ENCODE measurements around the gene SEM1.
A peak's percentile ranks its signal among the peaks of the same experiment; 100 is the strongest.
"Not testable (repeated sequence)": the region's sequence is repeated elsewhere in the genome, so short reads cannot be mapped to it uniquely, and the experiment has no call there.

SEM1 gene

DNA sequence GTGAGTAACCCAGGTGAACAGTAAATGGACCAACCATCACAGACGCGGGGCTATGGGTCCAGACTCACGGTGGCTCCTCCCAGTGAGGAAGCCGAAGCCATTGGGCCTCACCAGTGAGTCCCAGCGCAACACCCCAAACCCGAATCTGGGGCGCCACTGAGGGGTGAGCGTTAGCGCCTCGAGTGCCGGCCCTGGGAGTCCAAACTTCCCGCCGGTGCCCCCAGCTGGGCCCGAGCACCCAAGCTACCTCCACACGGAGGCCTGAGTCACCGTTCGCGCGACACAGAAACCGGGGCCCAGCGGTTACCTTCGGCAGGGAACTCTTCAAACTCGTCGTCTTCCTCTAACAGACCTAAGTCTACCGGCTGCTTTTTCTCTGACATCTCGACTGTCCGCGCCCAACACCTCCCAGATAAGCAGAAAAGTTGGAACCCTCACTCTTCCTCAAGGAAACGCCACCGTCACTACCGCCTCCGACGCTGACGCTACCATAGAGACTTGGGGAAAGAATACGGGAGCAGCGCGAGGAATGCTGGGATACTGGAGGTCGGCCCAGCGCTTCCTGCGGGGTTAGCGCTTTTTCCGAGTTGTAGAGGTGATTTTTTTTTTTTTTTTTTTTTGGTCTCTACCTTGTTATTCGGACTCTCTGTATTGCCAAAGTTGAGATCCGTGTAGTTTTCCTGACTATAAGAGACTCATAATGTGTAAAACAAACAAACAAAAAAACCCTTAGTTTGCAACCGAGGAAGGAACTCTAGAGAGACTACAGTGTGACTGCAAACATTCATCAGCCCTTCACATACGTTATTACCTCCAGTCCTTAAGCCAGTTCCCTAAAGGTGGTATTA lies at the start of gene SEM1:
Gene SEM1, minus strand, starts transcription at position 466 of the 848 bp plus-strand sequence. Its CDS starts 83 bp downstream, at position 383.
- peak; percentile 86 for DNase-seq (ENCODE audit: low read depth)

DNA sequence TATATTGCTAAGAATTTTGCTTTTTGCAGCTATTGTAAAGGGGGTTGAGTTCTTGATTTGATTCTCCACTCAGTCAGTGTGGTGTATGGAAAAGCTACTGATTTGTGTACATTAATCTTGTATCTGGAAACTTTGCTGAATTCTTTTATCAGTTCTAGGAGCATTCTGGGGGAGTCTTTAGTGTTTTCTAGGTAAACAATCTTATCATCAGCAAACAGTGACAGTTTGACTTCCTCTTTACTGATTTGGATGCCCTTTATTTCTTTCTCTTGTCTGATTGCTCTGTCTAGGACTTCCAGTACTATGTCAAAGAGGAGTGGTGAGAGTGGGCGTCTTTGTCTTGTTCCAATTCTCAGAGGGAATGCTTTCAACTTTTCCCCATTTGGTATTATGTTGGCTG lies 48.2 kb upstream of the SEM1 start:
- DNase-seq (ENCODE audit: low read depth) = not testable (repeated sequence)

DNA sequence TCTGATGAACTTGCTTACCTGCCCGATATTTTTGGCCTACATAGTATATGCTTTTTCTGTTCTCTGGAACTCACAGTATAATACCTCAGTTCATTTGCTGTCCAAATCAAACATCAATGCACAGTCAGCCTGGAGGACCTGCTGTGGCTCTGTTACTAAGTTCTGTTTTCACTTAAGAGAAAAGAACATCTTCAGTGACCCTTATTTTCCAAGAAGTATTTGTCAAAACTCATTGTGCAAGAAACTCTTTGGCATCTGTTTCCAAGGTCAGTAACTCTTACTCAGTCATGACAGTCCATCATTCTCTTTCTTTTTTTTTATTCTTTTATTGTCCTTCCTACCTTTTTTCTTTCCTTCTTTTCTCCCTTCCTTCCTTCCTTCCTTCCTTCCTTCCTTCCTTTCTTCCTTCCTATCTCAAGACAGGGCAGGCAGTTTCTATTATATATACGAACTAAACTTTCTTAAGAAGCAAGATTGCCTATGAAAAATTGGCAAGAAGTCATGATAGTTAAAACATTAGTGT lies 37.8 kb upstream of the SEM1 start:
- DNase-seq (ENCODE audit: low read depth) = no peak

DNA sequence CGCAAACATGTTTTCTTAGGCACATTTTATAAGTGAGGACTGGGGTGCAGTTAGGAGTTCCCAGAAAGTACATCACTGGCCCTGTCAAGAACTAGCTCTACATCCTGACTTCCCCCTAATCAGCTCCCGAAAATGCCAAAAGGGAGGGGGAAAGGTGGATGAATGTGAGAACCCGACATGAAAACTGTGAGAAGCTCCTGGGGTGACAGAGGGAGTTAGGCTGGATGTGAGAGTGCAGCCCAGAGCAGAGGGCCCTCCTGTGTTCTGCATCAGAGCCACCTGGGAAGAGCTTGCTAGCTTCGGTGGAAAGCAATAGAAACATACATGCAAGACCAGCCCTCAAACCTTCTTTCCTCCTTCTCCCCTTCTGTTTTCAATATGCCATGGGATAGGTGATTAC lies 30.5 kb upstream of the SEM1 start:
- no peak for DNase-seq (ENCODE audit: low read depth)

DNA sequence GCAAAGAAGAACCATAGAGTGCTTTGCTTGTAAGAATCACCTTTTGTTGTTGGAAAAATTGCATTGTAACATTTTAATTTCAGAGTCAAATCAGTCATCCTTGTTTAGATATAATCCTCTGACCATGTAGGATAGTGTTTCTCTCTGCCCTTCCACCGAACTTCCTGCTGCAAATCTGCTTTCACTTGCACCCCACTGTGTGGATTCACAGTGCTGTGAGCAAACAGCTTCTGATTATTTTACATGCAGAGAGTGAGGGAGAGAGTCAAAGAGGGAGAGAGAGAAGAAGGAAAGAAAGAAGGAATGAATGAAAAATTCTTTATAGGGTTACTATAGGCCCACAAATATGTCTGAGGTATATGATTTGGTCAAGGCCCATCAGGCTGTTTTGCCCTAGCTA lies 30.0 kb upstream of the SEM1 start:
- no peak for DNase-seq (ENCODE audit: low read depth)

DNA sequence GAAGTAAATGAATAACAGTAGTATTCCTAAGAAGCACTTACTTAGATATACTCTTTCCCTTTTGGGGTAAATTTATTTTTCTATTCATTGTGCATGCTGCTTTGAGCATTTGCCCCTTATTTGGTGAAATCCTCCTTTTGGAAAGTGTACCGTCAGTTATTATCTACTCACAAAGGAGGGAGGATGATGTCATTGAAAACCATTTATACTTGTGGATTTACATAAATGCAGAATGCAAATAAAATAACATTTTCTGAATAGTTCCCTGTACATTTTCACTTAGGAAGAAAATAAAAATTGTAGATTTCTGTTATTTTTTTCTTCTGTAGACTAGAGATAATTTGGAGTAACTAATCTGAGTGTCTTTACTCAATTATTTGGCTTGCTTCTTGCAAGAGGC lies 29.5 kb upstream of the SEM1 start:
- no peak for DNase-seq (ENCODE audit: low read depth)

DNA sequence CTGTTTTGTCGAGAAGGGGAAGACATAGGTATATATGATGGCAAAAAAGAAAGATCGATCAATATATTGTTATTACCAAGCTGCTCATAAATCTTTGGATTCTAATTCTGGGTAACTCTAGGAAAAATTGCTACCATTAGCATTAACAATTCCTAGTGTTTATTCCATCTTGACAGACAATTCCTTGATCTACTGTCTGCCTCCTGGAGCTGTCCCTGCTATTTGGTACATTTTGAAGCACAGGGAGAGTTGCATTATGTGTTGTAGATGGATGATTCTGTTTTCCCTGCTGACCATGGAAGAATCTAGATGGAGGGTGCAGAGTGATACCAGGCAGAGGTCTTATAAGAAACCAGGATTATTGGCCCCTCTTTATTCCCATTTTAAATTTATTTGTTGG lies 29.1 kb upstream of the SEM1 start:
- DNase-seq (ENCODE audit: low read depth) = no peak

DNA sequence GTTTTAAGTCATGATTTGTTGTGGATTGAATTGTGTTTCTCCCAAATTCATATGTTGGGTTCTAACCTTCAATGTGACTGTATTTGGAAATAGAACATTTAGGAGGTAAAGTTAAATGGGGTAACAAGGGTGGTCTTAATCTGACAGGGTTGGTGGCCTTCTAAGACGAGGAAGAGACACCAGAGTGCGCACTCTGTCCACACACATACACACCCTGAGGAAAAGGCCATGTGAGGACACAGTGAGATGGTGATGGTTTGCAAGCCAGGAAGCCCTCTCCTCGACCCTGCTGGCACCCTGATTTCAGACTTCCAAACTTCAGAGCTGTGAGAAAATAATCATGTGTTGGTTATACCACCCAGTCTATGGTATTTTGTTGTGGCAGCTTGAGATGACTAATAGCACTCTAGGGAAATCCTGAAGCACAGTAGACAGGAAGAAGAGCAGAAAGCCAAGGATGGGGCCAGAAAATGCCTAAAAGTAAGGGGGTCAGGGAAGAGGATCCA lies 28.0 kb upstream of the SEM1 start:
- DNase-seq (ENCODE audit: low read depth) = no peak

DNA sequence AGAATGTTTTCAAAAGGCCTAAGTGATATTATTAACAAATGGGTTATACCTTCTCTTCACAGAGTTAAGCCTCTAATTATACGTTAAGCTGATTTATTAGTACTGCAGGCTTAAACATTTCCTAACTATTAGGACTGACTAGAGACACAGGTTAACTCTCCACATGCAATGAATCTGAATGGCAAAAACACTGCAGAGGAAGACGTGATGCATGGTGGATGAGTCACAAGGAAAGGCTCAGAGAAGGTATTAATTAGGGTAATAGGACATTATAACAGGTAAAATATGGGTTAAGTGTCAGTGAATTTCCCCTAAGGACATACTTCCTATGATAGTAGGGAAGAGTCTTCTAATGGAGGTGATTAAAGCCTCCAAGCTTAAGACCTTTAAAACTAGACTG lies 24.7 kb upstream of the SEM1 start:
- DNase-seq (ENCODE audit: low read depth) = no peak

DNA sequence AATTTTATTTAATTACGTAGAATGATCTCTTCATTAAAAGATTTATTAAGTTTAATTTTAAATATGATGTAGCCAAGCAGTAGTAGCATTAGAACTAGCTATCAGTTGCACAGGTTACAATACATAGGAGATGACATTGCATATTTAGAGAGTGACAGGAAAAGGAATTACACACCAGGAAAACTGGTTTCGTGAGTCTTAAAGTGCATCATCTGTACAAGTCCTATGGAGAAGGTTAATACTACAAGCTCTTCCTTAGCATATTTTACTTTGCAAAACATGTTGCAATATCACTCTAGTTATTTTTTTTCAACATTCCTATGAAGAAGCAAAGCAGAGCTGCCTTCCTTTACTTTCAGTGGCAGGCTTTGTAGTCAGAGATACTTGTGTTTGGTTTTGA lies 20.2 kb upstream of the SEM1 start:
- DNase-seq (ENCODE audit: low read depth) = no peak

DNA sequence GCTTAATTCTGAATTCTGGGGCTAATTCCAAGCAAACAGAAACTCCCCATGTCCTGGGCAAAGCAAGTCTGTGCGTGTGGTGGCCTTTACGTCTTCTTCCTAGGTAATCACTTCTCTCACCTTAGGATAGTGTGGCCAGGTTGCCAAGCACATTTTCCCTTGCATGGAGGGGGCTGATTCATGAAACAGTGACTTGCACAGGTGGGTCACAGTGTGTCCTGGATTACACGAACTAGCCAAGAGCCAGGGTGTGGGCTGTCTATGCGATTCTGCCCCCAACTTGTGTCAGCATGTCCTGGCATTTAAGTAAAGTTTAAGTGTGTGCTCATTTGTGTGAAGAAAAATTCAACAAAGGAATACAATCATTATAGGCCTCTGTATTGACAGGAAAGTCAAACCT lies 18.5 kb upstream of the SEM1 start:
- DNase-seq (ENCODE audit: low read depth) = no peak

DNA sequence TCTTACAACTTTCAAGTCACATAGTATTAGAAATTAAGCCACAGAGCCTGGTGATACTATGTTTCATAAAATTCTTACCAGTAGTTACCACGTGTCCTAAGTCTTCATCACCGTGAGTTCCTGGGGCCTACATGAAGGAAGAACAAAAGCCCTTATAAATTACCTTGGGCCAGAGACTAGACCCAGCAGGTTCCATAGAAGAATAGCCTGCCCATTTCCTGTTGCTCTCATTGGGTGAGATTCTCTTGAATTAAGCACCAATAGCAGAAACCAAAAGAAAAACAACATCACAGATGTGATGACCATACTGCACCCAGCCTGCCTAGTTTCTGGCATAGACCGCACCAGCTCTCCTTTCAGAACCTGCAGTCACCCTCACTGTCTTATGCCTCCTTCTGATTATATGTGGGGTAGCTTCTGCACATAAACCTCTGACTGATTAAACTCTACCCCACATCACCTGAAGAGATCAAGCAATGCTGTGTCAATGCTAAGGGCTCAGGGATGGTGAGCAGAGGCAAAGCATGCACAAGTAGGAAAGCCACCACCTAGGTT lies 18.0 kb upstream of the SEM1 start:
- no peak for DNase-seq (ENCODE audit: low read depth)

DNA sequence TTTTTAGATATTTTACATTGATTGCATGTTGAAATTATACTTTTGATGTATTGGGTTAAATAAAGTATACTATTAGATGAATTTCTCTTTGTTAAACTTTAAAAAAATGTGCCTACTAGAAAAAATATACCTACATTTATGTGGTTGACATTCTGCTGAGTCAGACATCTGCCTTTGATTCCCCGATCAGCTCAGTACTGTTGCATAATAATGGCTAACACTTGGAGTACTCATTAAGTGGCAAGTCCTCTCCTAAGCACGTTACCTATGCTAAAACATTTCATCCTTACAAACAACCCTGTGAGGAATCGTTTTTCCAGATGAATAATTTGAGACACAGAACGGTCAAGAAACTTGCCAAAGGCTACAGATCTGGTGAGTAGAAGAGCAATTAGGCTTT lies 14.0 kb upstream of the SEM1 start:
- DNase-seq (ENCODE audit: low read depth) = no peak

DNA sequence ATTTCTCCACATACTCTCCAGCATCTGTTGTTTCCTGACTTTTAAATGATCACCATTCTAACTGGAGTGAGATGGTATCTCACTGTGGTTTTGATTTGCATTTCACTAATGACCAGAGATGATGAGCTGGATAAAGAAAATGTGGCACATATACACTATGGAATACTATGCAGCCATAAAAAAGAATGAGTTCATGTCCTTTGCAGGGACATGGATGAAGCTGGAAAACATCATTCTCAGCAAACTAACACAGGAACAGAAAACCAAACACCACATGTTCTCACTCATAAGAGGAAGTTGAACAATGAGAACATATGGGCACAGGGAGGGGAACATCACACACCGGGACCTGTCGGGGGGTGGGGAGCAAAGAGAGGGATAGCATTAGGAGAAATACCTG lies 13.3 kb upstream of the SEM1 start:
- DNase-seq (ENCODE audit: low read depth) = not testable (repeated sequence)

DNA sequence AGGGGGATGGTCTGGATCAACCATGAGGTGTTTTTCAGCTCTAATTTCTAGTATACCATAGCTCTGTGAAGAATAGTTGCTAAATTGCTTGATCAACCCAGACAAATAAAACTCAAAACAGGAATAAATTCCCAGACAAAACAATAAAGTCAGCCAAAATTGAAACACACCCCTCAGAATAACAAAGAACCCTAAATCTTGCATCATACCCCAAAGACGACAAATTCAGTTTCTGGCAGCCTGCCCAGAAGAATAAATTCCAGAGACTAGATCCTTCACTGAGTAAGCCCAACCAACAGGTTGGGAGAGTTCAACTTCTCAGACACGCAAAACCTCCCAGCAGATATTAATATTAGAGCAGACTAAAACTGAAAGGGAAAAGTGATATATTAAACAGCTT lies 11.2 kb upstream of the SEM1 start:
- no peak for DNase-seq (ENCODE audit: low read depth)

DNA sequence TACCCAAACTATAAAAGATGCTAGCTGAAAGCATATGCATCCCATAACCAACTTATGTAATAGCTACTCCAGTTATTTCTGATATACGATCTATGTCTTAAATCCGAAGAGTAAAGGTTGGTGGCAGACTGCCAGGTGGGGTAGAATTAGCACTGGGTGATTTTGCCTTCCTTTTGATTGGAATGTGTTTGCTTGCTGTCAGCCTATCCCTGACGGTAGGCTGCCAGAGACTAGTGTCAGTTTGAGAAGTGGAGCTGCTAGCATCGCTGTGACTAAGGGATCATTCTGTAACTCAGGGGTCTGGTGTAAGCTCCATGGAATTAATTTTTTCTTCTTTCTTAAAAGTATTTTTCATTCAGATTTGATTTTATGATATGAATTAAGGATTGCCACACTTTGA lies 9.5 kb upstream of the SEM1 start:
- no peak for DNase-seq (ENCODE audit: low read depth)

DNA sequence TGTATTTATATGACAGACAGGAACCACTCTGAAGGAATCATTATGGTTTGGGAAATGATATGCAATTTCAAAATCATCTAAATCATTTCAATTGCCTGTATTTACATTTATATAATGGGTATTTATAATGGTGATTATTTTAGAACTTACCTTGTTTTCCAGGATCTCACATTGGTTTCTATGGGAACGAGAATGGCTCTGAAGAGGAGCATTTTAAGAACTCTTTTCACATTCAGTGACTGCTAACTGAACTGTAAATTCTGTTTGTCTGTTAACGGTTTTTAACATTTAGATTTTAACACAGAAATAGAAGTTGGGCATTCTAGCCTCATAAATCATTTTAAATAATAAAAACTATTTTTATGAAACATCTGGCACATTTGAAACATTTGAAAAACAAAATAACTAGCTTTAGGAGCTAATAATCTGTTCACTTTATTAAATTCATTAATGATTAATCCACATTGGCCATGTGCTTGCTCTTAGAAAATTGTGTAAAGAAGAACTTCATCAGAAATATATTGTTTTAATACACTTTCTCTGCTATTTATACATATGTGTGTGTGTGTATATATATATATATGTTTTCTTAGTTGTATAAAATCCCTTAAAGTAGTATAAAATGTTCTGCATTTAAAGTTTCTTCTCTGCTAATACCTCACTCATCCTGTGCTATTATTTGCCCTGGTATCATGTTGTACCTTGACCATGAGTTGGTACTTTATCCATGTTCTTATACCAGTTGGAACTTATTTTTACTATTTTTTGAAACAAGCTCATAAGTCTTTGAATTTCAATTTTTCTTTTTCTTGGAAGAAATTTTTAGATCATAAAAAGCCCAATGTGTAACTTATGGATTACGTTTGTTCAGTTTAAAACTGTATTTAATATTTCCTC lies 8.7 kb upstream of the SEM1 start:
- no peak for DNase-seq (ENCODE audit: low read depth)

DNA sequence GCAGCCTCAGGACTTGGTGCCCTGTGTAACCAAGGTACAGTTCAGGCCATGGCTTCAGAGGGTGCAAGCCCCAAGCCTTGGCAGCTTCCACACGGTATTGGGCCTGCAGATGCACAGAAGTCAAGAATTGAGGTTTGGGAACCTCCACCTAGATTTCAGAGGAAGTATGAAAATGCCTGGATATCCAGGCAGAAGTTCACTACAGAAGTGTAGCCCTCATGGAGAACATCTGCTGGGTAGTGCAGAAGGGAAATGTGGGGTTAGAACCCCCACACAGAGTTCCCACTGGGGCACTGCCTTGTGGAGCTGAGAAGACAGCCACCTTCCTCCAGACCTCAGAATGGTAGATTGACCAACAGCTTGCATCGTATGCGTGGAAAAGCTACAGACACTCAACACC lies 3.4 kb upstream of the SEM1 start:
- no peak for DNase-seq (ENCODE audit: low read depth)

DNA sequence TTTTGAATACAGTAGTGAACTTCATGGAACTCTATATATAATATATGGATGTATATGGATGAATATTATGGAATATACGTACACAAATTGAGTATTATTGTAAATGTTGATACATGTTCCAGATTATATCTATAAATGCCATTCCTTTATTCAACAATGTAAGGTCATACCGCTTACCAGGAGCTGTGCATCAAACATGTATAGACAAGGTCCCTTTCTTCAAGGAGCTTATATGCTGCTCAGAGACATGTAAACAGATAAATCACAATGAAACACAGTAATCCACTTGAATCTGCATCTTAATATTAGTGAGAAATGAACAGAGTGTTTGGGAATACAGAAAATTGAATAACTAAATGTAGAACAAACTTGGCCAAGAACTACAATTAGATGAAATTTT lies 898 bp upstream of the SEM1 start:
- no peak for DNase-seq (ENCODE audit: low read depth)

DNA sequence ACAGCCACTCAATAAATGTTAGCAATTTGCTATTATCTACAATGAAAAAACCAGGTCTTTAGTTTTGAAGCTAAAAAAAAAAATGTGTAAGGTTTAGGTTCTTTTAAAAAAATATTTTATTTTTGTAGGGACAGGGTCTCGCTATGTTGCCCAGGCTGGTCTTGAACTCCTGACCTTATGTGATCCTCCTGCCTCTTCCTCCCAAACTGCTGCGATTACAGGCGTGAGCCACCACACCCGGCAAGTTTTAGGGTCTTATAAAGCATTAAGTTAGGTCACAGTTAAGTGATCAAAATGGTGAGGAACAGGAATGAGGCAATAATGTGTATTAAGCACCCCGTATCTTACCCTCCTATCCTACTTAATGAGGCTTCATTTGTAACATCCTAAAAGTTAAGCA lies 774 bp downstream of the SEM1 start:
- no peak for DNase-seq (ENCODE audit: low read depth)

DNA sequence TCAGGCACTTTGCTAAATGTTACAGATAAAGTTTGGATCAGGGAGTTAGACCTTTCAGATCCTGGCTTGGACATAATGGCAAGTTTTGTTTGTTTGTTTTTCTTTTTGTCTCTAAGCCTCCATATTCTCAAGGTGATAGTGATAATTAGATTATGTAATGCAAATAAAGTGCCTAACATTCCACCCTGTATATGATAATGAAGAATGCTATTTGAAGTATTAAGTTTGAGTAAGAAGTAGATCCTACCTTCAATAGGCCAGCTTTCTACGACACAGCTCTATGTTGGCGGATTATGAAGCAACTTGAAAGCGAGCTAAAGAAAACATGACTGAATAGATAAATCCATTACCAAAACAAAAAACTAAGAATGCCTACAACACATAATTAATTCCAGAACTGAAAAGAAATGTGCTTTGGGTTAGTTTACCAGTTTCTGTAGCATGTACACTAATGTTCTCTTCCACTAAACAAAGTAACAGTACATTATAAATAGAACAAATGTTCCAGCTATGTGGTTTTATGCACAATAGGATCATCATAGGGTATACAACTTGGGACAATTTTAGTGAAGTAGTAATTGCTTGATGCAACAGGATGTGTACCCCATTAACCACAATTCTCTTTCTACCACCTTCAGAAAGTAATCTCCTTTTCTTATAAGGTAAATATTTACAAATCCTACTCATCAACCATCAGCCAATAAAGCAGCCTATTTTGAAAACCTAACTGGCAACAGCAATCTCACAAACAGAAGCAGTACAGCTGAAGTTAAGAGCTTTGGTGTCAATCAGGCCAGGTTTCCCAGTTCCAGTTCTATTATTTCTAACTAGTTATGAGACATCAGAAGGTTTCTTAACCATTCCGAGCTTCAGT lies 1.5 kb downstream of the SEM1 start:
- no peak for DNase-seq (ENCODE audit: low read depth)

DNA sequence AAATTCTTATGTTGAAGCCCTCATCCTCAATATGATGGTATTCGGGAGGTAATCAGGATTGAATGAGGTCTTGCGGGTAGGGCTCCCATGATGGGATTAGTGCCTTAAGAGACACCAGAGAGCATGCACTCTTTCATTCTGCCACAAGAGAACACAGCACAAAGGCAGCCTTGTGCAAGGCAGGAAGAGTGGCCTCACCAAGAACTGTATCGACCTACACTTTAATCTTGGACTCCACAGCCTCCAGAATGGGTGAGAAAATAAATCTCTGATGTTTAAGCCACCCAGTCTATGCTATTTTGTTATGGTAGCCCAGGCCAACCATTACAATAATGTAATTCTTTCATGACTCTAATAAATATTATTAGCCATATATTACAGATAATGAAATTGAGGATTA lies 8.4 kb downstream of the SEM1 start:
- no peak for DNase-seq (ENCODE audit: low read depth)
